HPDE6-E6E7 (cell line): ENCODE data around the gene SRP68.
"Not testable (repeated sequence)": the region's sequence is repeated elsewhere in the genome, so short reads cannot be mapped to it uniquely, and the experiment has no call there.

Experiments used
- DNase-seq: peaks from one replicate; pipeline ENCODE4 v3.0.0; 2011; ENCODE audit warnings: missing footprints; ENCODE audit errors: extremely low spot score

Gene SRP68

DNA sequence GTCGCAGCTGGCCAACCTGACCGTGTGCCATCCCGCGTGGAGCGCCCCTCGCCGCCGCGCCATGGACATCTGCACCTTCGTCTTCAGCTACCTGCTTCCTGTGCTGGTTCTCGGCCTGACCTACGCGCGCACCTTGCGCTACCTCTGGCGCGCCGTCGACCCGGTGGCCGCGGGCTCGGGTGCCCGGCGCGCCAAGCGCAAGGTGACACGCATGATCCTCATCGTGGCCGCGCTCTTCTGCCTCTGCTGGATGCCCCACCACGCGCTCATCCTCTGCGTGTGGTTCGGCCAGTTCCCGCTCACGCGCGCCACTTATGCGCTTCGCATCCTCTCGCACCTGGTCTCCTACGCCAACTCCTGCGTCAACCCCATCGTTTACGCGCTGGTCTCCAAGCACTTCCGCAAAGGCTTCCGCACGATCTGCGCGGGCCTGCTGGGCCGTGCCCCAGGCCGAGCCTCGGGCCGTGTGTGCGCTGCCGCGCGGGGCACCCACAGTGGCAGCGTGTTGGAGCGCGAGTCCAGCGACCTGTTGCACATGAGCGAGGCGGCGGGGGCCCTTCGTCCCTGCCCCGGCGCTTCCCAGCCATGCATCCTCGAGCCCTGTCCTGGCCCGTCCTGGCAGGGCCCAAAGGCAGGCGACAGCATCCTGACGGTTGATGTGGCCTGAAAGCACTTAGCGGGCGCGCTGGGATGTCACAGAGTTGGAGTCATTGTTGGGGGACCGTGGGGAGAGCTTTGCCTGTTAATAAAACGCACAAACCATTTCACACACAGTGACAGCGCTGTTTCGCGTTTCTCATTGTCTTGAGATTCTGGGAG is 4.7 kb upstream of the SRP68 start:
- DNase-seq: no peak

- DNase-seq: no peak
Observed at GRCh38 chr17:76076146-76076764, 3.9 kb upstream of the SRP68 start.

DNA sequence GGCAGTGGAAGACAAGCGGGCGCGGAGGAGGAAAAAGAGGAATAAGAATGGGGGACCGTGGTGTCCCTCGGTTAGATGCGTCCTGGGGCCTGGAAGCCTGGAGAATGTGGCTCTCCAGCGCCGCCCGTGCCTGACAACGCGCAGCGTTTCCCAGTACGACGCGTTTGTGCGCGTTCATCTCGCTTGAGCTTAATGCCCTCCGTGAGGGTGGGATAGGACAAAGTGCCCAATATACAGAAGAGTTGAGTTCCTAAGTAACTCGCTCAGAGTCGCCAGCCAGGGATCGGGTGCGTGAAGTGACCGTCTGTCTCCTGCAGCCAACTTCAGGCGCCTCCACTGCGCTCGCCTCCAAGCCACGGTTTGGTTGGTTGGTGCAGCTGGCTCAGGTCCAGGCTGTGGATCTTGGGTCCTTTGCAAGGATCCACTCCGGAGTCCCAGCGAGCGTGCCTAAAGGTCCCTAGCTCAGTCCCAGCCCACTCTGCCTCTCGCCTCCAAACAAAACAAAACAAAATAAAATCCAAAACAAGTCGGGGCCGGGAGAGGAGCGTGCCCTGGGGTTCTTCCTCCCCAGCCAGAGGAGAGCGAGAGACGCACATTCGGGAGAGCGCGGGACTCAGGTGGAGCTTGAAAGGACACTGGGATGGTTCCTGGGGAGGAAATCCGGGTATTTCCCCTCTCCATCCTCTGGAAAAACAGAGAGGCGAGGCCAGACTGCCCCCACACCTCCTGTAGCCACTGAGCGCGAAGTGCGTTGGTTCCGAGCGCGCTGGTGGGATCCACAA is 3.2 kb upstream of the SRP68 start:
- DNase-seq: no peak

- no peak for DNase-seq
Observed at GRCh38 chr17:76074390-76075363, 2.4 kb upstream of the SRP68 start, which contains the start of gene GALR2. GALR2 (plus strand) TSS chr17:76074781; CDS start chr17:76074884, 103 bp downstream.

DNA sequence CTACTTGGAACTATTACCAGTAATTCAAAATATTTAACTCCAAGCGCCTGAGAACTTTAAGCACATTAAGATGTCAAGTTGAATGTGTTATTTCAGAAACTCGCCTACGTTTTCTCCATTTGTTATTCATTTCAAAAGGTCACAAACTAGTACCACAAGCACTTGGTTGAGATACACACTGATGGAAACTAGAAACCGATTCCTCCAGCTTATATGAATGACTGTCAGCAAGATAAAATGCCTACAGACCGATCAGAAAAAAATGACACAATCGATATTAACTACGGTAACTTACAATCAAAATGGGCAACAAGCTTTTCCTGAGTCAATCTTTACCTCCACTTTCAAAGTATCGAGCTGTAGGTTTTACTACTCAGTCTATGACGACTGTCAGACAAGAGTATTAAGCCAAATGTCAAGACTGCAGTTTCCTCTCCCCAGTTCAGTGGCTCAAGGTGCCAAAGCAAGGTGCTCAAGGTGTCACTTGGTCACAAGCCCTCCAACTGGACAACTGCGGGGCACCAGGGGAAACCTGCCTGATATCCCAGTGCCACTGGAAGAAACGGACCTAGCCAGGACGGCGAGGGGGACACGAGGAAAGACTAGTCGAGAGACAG is 678 bp downstream of the SRP68 start:
- no peak for DNase-seq

GRCh38 chr17:76065775-76066174 is 6.5 kb downstream of the SRP68 start:
- DNase-seq: no peak

- no peak for DNase-seq
Observed at GRCh38 chr17:76063875-76064546, 8.3 kb downstream of the SRP68 start.

- DNase-seq: not testable (repeated sequence)
Observed at GRCh38 chr17:76058264-76058663, 14.1 kb downstream of the SRP68 start.

DNA sequence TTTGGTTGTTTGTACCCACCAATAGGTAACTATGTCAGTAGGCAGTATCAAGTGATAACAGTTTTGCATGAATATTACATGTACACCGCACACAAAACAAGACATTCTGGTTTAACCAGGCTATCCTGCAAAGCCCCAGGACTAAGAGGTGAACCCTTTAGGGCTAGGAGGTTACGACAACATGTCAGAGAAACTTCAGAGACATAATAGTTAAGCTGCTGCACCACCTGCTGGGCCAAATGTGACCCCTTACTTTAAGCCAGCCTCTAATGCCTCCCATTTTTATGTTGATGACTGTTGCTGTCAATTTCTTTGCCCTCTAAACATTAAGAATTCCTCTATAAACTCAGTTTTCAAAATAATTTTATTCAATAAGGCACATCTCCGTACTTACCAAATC is 15.4 kb downstream of the SRP68 start:
- no peak for DNase-seq

DNA sequence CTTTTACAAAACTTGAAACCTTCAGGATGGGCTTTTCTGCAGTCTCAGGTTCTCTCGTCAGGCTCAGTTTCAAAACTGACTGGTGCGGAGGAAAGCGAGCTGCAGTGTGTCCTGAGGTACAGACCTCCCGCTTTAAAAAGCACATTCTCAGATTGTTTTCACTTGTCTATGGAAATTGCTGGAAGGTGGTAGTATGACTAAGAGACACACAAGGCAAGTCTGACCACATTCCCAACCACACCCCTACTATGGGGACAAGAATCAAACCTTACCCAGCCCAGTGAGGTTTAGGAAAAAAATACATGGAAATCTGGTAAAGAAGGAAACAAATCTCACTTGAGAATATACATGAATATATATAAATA is 18.2 kb downstream of the SRP68 start:
- peak; percentile 90 for DNase-seq

GRCh38 chr17:76053246-76054111 is 18.8 kb downstream of the SRP68 start:
- DNase-seq: peak; percentile 76

DNA sequence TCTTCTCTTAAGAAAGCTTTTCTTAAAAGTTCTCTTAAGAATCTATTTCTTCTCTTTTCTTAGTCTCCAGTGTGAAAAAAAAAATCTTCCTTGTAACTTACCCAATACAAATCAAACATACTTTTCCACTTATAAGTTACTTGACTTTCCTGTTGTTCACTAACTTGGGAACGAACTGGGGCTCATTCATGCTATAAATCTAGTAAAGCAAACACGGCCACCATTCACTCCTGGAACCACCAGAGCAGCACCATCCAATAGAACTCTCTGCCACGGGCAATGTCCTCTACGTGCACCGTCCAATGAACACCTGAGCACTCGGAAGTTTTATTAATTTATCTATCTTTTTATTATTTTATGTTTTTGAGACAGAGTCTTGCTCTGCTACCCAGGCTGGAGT is 20.8 kb downstream of the SRP68 start:
- DNase-seq: no peak

- no peak for DNase-seq
Observed at GRCh38 chr17:76050538-76051467, 21.5 kb downstream of the SRP68 start.

DNA sequence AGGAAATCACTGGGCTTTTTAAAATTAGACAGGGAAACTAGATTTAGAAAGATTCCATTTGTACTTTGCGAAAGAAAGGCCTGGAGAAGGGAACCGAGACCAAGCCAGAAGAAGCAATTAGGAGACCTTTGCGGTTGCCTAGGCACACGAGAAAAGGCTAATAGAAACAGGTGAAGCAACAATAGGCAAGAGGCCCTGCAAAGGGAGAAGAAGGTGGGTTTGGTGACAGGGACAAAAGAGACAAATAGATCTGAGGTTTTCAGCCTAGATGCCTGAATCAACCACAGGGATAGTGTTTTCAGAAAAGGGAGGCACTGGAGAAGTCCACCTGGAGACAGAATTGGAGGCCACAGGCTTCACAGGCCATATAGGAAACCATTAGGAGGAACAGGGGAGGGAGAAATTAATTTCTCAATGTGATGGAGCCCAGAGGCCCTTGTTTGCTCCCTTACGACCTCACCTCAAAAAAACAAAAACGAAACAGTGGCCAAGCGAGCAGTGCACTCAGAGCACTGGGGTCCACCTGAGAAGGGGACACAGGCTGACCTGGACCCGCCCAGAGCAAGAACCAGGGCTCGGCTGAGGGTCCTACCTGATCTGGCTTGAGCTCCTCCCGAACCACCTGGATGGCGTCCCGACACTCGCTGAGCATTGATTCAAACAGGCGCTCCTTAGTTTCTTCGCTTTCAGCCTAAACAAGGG is 22.3 kb downstream of the SRP68 start:
- no peak for DNase-seq

DNA sequence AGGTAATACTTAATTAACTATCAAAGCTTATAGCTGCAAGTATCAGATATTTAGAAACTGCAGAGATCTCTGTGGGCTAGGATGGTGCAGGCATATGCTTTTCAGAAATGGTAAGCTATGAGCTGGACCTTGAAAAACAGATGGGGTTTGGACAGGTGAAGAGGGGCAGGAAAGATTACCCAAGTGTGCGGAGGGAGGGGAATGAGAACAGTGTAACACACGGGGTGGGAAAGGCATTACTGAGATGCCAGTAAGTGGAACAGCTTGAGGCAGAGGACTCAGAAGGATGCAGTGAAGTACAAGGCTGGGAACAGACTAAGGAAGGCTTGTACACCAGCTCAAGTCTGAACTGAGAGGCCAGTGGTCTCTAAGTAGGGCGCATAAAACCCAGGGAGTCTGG is 23.1 kb downstream of the SRP68 start:
- DNase-seq: no peak

DNA sequence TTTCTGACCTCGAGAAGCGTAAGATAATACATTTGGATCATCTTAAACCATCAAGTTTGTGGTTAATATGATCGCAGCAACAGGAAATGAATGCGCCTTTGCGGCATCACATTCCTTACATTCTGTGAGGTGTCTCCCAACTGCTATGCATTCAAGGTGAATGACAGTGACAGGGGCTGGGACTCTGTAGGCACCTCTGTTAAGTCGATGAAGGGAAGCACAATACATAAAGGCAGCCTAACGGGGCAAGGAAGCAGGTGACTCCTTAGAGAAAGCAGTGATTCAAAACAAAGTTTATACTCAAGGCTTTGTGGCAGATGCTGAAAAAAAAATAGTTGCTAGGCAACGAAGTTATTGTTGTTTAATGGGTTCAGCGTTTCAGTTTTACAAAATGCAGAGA is 23.6 kb downstream of the SRP68 start:
- no peak for DNase-seq

- no peak for DNase-seq
Observed at GRCh38 chr17:76048025-76048605, 24.2 kb downstream of the SRP68 start.
